ENCODE results near the gene ZNF470.

The ZNF470 gene

DNA sequence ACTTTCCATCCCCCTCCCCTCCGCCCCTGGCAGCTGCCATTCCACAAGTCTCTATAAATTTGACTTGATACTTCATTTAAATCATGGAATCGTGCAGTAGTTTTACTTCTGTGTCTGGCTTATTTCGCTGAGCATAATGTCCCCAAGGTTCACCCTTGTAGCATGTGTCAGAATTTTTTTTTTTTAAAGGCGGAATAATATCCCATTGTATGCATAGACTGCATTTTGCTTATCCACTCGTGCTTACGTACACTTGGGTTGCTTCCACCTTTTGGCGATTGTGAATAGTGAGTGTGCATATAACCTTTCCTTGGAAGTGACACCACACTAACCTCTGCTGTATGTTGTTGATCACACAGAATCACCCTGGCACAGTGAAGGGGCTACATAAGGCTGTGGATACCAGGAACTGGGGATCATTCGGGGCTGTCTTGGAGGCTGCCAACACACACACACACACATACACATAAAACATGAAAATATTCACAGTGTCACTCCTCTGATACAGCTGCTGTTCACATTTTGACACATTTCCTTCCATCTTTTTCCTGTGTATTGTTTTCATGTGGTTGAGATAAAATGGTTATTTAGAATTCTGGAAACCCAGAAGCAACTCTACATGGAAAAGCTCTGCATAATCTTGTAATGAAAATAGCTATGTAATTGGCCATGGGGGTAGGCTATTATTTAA lies 41.2 kb downstream of the ZNF470 start:
- no peak for DNase-seq (ENCODE audit: low read depth in 2 of 2)

DNA sequence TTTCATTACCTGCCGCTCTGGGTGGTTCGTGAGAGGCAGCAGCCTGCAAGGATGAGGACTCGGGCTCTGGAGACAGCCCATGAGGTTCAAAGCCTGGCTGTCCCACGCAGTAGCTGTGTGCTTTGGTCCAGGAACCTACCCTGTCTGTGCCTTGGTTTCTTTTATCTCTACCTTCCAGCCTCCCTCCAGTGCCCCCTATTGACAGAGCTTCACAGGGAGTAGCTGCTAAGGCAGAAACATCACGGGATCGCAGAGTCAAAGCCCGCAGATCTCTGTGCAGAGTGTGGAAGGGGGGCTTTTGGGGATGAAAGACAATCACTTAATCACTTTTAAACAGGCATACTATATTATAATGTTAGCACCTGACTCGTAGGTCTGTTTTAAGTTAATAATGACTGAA lies 44.0 kb downstream of the ZNF470 start:
- no peak for DNase-seq (ENCODE audit: low read depth in 2 of 2)

DNA sequence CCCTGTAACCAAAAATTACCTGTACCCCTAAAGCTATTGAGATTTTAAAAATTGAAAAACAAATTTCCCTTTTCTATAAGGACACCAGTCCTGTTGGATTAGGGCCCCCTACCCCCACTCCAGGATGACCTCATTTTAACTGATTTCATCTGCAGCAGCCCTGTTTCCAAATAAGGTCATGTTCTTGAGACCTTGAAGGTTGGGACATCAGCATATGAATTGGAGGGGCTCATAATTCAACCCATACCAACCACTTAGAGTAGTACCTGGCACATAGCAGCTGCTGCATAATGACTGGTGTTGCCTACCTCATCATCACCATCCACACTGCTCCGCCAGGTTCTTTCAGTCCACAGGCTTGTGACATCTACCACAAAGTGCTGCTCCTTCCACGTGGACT lies 45.5 kb downstream of the ZNF470 start:
- DNase-seq (ENCODE audit: low read depth in 2 of 2): no peak

- DNase-seq (ENCODE audit: low read depth in 2 of 2): no peak
These were observed 46.4 kb downstream of the ZNF470 start for GRCh38 chr19:56613639-56614038.

GRCh38 chr19:56617531-56617930 lies 50.3 kb downstream of the ZNF470 start:
- no peak for DNase-seq (ENCODE audit: low read depth in 2 of 2)

GRCh38 chr19:56619121-56619520 lies 51.9 kb downstream of the ZNF470 start:
- no peak for DNase-seq (ENCODE audit: low read depth in 2 of 2)

DNA sequence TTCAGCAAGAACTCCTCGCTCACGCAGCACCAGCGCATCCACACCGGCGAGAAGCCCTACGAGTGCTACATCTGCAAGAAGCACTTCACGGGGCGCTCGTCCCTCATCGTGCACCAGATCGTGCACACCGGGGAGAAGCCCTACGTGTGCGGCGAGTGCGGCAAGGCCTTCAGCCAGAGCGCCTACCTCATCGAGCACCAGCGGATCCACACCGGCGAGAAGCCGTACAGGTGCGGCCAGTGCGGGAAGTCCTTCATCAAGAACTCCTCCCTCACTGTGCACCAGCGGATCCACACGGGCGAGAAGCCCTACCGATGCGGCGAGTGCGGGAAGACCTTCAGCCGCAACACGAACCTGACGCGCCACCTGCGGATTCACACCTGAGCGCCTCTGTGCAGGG lies 55.1 kb downstream of the ZNF470 start:
- no peak for DNase-seq (ENCODE audit: low read depth in 2 of 2)

DNA sequence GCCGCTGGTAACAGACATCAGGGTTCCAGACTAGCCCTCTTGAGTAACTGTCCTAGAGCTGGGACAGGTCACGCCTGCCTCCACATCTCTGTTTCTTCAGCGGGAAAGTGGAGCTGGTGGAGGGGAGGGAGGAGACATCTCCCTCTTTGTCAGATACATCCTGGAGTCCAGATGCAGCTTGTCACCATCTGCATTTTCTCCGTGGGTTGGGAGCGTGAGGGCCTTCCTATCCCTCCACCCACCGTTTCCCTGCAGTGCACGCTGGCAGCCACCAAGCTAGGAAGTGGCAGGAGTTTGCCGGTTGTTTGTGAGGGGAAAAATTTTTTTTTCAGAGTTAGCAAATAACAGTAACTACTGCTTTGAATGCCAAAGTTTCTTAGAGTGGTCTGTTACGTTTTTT lies 55.7 kb downstream of the ZNF470 start:
- no peak for DNase-seq (ENCODE audit: low read depth in 2 of 2)

DNA sequence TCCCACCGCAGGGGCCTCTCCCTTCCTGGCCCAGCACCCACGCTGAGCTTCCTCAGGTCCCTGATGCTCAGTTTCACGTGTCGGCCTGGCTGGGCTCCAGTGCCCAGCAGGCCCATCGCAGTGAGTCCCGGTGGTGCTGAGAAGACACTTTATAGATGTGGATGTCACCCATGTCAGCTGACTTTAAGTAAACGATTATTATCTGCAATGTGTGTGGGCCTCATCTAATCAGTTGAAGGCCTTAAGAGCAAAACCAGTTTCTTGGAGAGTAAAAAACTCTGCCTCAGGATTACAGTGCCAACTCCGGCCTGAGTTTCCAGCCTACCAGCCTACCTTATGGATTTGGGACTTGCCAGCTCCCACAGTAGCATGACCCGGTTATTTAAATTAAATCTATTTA lies 58.4 kb downstream of the ZNF470 start:
- no peak for DNase-seq (ENCODE audit: low read depth in 2 of 2)

- no peak for DNase-seq (ENCODE audit: low read depth in 2 of 2)
These were observed 65.8 kb downstream of the ZNF470 start for GRCh38 chr19:56633021-56633420.

- DNase-seq (ENCODE audit: low read depth in 2 of 2): peak; percentile 28 to 37
These were observed 70.8 kb downstream of the ZNF470 start for GRCh38 chr19:56637976-56638555.
